SK-N-MC (cell line): ENCODE measurements around the gene ISM1.

ENCODE experiments used
- EZH2 ChIP-seq: fragments of 200-600 bp; sonication (generic); IDR thresholded peaks from one replicate; pipeline ENCODE4 v1.6.1; 2017; ENCODE audit warnings: antibody characterized with exemption
- FOXP2 ChIP-seq: optimal IDR thresholded peaks from 2 replicates; pipeline ENCODE3; 2011; ENCODE audit warnings: mild to moderate bottlenecking, moderate library complexity; ENCODE audit not compliant: insufficient read depth; ENCODE audit errors: extremely low read length, control extremely low read depth
- POLR2AphosphoS5 ChIP-seq: IDR thresholded peaks from 2 replicates; pipeline ENCODE4 v1.6.1; 2012; ENCODE audit warnings: mild to moderate bottlenecking, low read depth, low read length, borderline replicate concordance

GRCh38 chr20:13180986-13181889, 39.8 kb upstream of the ISM1 start:
- TF ChIP-seq POLR2AphosphoS5 (no peak), EZH2 (no peak), FOXP2 (no peak)
